Femur (tissue), 1 donor: Measurements from ENCODE around the gene CEP95.
A peak's percentile ranks its signal among the peaks of the same experiment; 100 is the strongest.
"Not testable (repeated sequence)": the region's sequence is repeated elsewhere in the genome, so short reads cannot be mapped to it uniquely, and the experiment has no call there.

Experiments
- DNase-seq: peaks from one replicate; pipeline ENCODE4 v3.0.0-alpha.2; 2017

The CEP95 gene, protein sequence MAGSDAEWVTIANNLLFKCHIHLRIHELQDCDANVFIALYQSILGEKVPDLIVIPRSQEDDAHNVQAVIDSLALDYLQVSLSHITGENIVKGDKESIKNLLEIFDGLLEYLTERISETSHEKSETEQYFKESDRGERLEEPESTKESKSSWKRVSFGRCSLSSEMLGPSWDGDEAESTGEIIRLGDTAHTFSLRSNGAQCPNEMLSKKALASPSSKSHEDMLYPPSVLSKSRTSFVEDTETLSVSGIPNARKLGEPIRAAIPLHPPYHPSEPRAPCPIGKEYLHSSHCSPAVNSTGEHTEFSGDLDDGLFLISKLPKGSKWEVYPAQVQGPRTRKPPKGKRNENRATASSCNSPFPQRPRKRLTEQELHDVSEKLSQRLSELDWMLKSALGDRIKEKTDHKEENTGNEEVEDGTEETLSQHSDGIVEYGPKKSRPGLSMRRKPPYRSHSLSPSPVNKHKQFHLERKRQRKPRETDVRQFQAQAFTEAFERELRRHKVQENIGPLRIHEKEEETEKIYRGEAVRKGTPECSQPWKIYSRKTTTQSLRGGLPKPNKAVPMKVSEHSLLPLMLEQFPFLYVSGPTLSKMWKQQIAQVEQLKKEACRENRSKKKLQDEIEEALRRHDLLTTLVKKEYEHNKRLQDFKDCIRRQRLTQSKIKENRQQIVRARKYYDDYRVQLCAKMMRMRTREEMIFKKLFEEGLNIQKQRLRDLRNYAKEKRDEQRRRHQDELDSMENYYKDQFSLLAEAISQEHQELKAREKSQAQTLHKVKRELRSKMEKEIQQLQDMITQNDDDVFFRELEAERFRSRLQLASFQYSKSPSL

DNA sequence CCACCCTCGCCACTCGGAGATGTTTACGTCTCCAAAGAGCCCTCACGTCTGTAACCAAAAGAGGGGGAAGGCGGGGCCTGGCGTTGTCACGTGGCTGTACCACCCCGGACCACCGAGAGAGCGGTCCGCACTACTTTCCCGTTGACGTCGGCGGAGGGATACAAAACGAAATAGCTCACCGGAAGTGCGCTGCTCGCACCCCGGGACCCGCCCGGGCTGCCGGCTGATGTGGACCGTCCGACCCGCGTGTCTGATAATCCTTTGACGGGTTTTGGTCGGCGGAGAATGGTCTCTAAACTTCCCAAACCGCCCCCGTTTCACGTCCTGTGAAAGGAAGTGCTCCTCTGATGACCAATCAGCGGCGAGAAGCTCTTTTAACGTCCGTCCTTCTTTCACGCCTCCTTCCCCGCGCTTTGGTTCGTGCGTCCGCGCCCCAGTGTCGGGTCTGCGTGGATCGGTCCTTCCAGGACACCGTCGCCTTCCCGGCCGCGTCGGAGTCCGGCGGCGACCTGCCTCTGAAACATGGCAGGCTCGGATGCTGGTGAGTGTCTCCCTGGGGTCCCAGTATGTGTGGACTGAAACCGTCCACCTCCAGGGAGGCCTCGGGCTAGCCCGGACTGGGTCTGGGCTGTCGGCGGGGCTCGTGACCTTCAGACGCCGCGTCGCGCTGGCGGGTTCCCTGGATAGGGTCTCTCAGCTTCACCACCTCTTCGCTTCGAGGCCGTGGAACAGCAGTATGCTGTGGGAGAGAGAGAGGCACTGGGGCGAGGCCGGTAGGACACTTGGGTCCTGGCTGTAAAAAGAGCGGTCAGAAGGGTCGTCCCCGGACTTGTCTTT lies at the start of gene CEP95:
Gene CEP95, plus strand, starts transcription at position 402 of the 837 bp plus-strand sequence. Its CDS starts 121 bp downstream, at position 523.
- DNase-seq, result peak; percentile 98

DNA sequence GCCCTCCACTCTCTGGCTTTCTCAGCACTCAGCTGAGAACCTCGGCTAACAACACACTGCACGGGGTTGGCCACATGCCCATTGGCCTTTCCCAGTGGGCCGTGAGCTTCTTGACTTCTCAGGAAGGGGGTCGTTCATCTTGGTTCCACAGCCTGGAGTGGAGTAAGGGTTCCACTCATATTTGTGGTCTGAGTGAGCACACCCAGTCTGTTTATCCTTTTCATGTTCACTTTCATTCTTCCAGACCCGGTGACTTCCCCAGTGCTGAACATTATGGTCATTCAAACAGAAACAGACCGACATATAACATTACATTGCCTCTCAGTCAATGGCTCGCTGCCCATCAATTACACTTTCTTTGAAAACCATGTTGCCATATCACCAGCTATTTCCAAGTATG lies 49.6 kb upstream of the CEP95 start:
- no peak for DNase-seq

DNA sequence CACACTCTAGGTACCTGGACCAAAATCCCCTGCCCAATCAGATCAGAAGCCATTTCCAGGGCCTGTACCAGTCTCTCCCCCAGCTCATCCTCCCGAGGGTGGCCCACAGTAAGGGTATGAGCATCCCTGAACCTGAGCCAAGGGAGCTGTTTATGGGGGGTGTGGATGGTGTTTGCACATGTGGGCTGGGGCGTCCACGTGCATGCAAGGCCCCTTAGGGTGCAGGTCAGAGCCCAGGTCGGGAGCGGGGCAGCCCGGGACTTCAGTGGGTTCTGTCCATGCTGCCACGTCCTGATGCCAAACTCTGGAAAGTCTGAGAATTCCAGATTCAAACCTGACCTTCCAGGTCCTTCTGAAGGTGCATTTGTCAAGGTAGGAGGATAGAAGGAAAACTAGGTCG lies 48.0 kb upstream of the CEP95 start:
- DNase-seq, result no peak

DNA sequence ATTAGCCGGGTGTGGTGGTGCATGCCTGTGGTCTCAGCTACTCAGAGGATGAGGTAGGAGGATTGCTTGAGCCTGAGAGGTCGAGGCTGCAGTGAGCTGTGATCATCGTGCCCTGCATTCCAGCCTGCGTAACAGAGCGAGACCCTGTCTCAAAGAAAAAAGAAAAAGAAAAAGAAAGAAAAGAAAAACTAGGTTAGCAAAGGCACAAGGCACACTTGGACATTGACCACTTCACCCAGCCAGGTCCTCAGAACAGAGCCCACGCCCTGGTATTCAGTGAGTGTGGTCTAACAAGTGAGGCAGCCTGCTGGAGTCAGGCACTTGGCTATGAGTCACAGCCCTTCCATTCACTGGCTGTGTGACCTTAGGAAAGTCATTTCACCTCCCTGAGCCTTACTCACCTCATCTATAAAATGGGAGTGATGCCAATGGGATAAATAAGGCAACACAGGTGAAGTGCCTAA lies 47.5 kb upstream of the CEP95 start:
- no peak for DNase-seq

DNA sequence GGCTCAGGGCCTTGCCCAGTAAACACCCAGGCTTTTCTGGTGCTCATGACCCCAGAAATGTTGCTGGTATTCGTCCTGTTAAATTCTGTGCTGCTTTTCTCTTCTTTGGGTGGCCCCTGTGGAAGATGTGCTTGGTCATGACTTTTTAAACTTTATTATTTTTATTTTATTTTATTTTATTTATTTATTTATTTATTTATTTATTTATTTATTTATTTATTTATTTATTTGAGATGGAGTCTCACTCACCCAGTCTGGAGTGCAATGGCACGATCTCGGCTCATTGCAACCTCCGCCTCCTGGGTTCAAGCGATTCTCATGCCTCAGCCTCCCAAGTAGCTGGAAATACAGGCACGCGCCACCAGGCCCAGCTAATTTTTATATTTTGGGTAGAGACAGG lies 47.0 kb upstream of the CEP95 start:
- DNase-seq, result not testable (repeated sequence)

DNA sequence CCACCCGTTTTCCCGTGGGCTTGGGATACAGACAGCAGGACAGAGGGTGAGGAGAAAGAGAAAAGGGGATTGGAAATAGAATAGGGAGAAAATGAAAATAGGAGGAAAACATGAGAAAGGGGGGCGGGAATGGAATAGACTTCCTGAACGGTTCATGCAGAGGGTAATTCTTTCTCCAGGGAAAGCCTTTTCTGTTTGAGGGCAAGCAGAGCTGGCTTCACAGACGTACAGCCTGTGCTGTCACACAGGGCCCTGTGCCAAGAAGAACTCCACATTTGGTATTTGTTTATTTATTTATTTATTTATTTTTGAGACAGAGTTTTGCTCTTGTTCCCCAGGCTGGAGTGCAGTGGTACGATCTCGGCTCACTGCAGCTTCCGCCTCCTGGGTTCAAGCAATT lies 45.8 kb upstream of the CEP95 start:
- peak; percentile 46 for DNase-seq

DNA sequence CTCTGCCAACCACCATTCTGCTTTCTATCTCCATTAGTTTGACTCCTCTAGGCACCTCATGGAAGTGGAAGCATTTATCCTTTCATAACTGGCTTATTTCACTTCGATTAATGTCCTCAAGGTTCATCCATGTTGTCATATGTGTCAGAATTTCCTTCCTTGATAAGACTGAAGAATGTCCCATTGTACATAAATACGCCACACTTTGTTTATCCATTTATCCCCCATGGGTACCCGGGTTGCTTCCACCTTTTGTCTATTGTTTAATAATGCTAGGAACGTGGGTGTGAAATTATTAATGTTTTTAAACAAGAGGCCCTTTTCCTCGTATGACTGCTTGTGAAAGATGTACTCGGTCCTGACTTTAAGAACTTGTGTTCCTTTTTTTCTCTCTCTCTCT lies 45.0 kb upstream of the CEP95 start:
- no peak for DNase-seq

DNA sequence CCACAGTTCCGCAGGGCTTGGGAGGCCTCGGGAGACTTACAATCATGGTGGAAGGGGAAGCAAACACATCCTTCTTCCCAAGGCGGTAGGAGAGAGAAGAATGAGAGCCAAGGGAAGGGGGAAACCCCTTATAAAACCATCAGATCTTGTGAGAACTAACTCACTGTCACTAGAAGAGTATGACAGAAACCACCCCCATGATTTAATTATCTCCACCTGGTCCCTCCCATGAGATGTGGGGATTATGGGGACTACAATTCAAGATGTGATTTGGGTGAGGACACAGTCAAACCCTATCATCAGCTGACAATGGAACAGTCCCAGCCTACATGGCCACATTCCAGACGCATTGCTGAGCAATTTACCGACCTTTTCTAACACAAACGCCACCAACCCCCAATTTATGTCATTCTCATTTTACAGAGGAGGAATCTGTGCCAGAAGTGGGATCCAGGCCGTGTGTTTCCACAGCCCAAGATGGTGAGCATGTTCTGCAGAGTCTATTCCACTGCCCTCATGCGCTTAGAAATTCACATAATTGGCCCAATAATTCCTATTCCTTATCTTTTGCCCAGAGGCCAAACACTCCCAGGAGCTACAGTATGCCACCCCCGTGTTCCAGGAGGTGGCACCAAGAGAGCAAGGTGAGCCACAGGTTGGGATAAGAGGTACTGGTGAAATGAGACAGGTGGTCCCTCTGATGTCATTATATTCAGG lies 40.6 kb upstream of the CEP95 start:
- no peak for DNase-seq

DNA sequence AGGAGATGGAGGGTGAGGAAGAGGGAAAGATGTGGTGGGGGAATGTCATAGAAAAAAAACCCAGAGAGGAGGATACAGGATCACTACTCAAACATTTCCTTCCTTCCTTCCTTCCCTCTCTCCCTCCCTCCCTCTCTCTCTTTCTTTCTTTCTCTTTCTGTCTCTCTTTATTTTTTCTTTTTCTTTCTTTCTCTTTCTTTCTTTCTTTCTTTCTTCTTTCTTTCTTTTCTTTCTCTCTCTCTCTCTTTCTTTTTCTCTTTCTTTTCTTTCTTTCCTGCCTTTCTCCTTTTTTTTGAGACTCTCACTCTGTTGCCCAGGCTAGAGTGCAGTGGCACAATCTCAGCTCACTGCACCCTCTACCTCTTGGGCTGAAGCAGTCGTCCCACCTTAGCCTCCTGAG lies 39.9 kb upstream of the CEP95 start:
- DNase-seq, result not testable (repeated sequence)

DNA sequence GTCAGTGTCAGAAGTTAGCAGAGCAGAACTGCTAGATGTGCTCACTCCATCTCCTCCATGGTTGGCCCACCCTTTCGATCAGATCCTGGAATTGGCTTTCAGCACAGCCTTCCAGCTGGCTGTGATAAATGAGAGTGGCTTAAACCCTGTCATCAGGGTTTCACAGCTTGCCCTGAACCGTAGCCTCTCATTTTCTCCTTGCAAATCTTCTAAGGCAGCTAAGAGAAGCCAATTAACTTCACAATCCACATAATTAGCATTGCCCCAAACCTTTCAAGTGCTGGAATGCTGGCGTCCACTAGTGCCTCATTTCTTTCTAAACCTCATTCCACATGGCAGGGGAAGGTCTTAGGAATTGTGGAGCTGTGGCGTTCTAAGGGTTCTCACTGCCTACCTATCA lies 36.2 kb upstream of the CEP95 start:
- no peak for DNase-seq

DNA sequence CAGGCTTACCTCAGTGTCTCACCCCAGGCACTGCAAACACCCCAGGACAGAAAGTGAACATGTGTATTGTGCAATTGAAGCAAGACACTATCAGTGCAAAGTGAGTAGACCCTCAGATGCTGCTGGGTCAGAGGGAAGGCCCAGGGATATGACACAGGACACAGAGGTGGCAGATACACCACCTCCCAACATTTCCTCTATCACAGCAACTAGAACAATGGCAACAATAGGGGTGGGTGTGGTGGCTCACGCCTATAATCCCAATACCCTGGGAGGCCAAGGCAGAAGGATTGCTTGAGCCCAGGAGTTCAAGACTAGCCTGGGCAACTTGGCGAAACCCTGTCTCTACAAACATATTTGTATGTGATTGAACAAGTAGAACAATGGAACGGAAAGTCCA lies 35.3 kb upstream of the CEP95 start:
- DNase-seq, result no peak

DNA sequence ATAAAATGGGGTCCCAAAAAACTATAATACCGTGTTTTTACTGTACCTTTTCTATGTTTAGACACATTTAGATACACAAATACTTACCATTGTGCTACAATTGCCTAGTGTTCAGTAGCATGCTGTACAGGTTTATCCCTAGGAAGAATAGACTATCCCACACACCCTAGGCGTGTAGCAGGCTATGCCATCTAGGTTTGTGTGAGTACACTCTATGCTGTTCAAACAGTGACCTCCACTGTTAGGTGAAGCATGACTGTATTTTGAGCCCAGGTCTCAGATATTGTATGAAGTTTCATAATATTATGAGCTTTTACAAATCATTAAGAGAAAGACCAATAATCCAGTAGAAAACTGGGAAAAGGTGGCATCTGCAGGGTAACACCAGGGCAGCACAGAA lies 34.2 kb upstream of the CEP95 start:
- DNase-seq, result no peak

DNA sequence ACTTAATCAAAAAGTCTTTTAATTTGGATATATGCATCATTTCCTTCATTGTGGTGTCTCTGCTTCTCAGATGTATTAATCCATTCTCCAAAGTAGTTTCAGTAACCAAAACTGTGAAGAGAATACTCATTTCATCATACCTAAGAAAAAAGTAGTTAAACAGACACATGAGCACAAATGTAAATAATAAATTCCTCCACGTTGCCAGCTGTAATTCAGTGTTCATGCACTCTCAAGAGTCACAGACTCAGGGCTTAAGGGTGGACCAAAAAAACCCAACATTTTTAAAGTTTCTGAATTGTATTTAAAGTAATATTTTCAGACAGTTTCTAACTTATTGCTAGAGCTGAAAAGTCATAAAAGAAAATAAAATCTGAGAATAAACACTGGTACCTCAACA lies 28.9 kb upstream of the CEP95 start:
- DNase-seq, result no peak

DNA sequence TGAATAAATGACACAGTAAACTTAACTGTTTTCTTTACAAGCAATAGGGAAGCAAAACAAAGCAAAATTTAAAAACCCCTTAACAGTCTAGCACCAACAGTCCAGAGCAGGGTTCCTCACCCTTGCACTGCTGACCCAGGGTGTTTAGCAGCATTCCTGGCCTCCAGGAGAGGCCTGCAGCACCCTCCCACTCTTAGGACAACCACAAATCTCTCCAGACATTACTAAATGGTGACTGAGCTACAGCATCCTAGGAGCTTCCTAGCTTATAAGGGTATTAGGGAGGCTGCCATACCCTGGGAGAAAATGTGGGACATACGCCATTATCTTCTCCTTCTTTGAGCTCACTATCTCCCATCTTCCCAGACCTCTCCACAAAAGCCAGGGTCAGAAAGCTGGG lies 25.8 kb upstream of the CEP95 start:
- no peak for DNase-seq

DNA sequence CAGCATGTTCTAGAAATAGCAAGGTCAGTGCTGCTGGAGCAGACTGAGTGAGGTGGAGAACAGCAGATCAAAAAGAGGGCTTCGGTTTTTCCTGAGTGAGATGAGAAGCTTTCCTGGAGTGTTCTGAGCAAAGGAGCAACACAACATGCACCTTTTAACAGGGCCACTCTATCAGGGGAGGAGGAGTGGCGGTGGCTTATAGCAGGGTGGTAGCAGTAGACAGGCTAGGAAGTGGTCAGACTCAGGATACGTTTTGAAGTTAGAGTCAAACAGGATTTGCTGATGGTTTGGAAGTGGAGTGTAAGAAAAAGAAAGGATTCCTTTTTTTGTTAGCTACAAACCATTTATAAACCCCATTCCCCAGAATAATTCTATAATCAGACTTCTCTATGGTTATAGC lies 22.4 kb upstream of the CEP95 start:
- no peak for DNase-seq

DNA sequence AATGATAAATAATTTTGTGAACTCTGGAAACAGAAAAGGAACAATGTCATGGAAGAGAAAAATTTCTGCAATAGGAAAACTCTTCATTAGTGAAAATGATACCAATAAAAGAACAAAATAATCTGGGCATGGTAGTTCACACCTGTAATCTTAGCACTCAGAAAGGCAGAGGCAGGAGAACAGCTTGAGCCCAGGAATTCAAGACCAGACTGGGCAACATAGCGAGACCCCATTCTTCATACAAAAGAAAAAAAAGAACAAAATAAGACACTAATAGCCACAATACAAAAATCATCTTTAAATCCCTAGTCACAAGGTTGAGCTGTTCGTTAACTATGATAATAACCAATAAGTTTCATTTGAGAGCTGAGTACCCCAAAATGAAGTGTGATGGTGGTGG lies 18.5 kb upstream of the CEP95 start:
- no peak for DNase-seq

DNA sequence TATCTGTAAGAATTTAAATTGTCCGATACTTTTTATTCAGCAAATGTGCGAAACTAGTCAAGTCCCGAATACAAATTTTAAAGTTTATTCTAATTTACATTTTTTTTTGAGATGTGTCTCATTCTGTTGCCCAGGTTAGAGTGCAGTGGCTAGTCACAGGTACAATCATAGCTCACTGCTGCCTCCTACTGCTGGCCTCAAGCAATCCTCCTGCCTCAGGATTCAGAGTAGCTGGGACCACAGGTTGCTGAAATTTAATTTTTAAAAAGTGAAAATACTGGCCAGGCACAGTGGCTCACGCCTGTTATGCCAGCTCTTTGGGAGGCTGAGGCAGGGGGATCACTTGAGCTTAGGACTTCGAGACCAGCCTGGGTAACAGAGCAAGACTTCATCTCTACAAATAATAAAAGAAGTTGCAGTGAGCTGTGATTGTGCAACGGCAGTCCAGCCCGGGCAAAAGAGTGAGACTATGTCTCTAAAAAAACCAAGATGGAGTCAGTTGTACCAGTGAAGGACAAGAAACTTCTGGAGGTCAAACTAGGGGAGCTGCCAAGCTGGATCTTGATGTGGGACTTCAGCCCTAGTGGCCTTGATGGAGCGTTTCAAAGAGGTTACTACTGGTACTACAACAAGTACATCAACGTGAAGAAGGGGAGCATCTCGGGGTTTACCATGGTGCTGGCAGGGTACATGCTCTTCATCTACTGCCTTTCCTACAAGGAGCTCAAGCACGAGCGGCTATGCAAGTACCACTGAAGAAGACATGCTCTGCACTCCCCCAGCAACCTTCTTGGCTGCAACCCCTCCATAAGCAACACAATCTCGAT lies 15.5 kb upstream of the CEP95 start:
- DNase-seq, result no peak

DNA sequence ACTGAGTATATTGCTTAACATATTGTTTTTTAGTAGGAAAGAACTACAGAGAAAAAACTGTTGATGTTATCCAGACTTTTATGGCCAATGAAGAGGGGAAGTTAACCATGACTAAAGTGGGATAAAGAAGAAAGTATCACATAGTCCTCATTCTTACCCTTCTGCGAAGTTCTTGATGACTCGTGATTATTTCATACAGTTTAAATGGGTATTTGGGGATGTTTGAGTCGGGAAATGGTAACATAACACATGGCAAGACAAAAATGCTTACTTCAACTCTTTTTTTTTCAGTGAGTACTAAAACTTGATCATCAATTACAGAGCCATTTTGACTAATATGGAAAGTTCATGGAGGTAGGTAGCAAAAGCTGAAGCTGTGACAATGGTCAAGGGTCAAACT lies 14.8 kb upstream of the CEP95 start:
- no peak for DNase-seq

DNA sequence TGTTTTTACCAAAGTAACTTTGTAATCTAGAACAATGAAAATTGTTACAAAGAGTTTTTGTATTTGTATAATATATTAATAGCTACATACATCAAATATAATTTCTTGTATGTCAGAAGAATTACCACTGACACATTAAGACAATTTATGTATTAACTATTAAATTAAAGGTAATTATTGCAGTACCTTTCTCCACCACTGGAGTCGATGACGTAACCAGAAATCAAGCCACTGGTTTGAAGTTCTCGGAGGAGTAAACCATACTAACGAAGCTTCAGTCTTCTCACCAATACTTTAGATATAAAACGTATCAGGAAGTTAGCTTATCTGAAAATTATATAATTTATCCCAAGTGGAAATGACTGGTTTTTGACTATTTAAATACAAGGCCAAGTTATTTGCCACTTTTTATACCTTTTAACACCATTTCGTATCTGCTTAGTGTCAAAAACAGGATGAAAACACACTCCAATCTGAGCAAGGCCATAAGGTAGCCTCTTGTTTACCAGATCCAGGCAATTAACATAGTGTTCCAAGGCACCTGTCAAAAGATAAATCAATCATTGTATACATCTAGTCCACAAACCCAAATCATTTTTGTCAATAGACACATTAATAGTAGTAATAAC lies 14.2 kb upstream of the CEP95 start:
- no peak for DNase-seq

DNA sequence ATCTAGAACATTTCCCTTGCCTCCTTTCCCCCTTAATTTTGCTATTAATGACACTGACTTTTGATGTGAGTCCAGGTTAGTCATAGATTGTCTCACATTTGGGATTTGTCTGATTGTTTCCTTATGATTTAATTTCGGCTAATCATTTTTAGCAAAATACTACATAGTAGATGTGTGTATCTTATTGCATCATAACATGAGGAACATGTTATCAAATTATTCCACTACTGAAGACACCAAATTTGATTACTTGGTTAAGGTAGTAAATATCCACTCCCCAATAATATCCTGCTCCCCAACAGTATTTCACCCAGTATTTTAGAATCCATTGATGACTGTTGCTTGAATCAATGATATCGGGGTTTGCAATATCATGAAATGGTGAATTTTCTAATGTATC lies 12.7 kb upstream of the CEP95 start:
- DNase-seq, result no peak

DNA sequence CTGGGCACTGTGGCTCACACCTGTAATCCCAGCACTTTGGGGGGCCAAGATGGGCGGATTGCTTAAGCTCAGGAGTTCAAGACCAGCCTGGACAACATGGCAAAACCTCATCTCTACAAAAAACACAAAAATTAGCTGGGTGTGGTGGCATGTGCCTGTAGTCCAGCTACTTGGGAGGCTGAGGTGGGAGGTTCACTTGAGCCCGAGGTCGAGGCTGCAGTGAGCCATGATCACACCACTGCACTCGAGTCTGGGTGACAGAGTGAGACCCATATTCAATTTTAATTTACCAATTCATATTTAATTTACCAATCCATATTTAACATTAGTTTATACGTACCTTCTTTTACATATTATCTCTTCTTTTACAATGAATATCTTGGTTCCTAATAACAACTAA lies 11.5 kb upstream of the CEP95 start:
- not testable (repeated sequence) for DNase-seq
